Upper lobe of left lung (tissue), 6 donors: ENCODE measurements around the gene VPS13D. TPM values are rescaled to one million over a fixed set of nuclear protein-coding genes. Genes with fewer than 3 reads are reported as not detected.

Experiments
- ATAC-seq, 2 donors: fragments of 200-7000 bp; cut with Tn5 transposase; one replicate each; pipeline ENCODE4 v1.9.1; 2022; ENCODE audit warnings: mild to moderate bottlenecking in 2 of 2, moderate library complexity in 2 of 2; ENCODE audit not compliant: low FRiP score in 2 of 2
- DNase-seq, 2 donors: peaks; one replicate each; pipeline ENCODE4 v3.0.0-alpha.2; 2019 to 2020
- H3K27ac ChIP-seq, 4 donors: fragments of 200-600 bp; sonication (generic); one replicate each; pipeline ENCODE4 v1.5.1; 2016 to 2019
- H3K27me3 ChIP-seq, 4 donors: fragments of 200-600 bp; sonication (generic); one replicate each; pipeline ENCODE4 v1.5.1; 2017 to 2019
- H3K36me3 ChIP-seq, 4 donors: fragments of 200-600 bp; sonication (generic); one replicate each; pipeline ENCODE4 v1.5.1; 2016 to 2019
- H3K4me1 ChIP-seq, 4 donors: fragments of 200-600 bp; sonication (generic); one replicate each; pipeline ENCODE4 v1.5.1; 2018 to 2019
- H3K4me3 ChIP-seq, 4 donors: fragments of 200-600 bp; sonication (generic); one replicate each; pipeline ENCODE4 v1.5.1; 2017 to 2019; ENCODE audit warnings: mild to moderate bottlenecking in 2 of 4, moderate library complexity in 1 of 4
- H3K9me3 ChIP-seq, 4 donors: fragments of 200-600 bp; sonication (generic); one replicate each; pipeline ENCODE4 v1.5.1; 2018 to 2019
- CTCF ChIP-seq, 6 experiments: fragments of 450-650 bp in 4 of 6; fragments of 200-600 bp in 2 of 6; sonication (generic) in 2 of 6; IDR thresholded peaks; one replicate each; pipeline ENCODE4 v1.5.1; 2016 to 2019; ENCODE audit warnings: antibody characterized with exemption in 6 of 6
- EP300 ChIP-seq, 4 donors: sonication (generic); formaldehyde crosslinking; IDR thresholded peaks; one replicate each; pipeline ENCODE4 v1.5.1; 2017; ENCODE audit warnings: antibody characterized with exemption in 4 of 4, control low read depth in 2 of 4
- POLR2A ChIP-seq, 4 donors: fragments of 450-650 bp; IDR thresholded peaks; one replicate each; pipeline ENCODE4 v1.5.1; 2016 to 2017; ENCODE audit warnings: antibody characterized with exemption in 4 of 4, mild to moderate bottlenecking in 2 of 4
- POLR2AphosphoS5 ChIP-seq, 2 donors: sonication (generic); formaldehyde crosslinking; IDR thresholded peaks; one replicate each; pipeline ENCODE4 v1.5.1; 2017; ENCODE audit warnings: antibody characterized with exemption in 2 of 2
- WGBS, 2 donors: methylation state at CpG; one replicate each; pipeline ENCODE4 v1.1.5; 2017 to 2018; 5-methylcytosine and 5-hydroxymethylcytosine counted together
- total RNA-seq, 6 donors: library from RNA; depleted of rRNA in 4 of 6; stranded (reverse); fragments of >200 nt in 4 of 6; gene quantifications; one replicate each; pipeline versions ENCODE4 v1.1.0 to v1.2.1, GENCODE V29; 2016 to 2021
- donor health status: DM: no; HTN: no; CAD: no; lungs with moderate emphysema.
- donor health status: DM: no; HTN: yes; CAD: no; lungs with severe emphysema.

VPS13D gene
- total RNA-seq, 6 donors from 2014 or later: 54.9 to 181 (median 87.9) TPM

- H3K9me3 ChIP-seq: no peaks in the 10 kb centered on the region
- TF ChIP-seq POLR2A (IDR thresholded peaks at IDR 0.05) (no peak), POLR2AphosphoS5 (IDR thresholded peaks at IDR 0.05) (no peak), CTCF (IDR thresholded peaks at IDR 0.05) (no peak), EP300 (IDR thresholded peaks at IDR 0.05) (no peak)
- DNase-seq (no peak), ATAC-seq (no peak)
- H3K4me1 ChIP-seq: peaks cover 0 to 4% (median 0%) of the 10 kb centered on the region in 4 donors
- H3K27ac ChIP-seq: no peak overlapping the region
- 91 to 96% methylated on average over 7 of the region's 7 CpGs for WGBS, 2 donors
- no peaks in the 10 kb centered on the region for H3K27me3 ChIP-seq
- peaks cover 12 to 84% (median 42%) of the 10 kb centered on the region in 4 donors for H3K36me3 ChIP-seq
- no peak overlapping the region for H3K4me3 ChIP-seq
Observed at GRCh38 chr1:12327566-12327965, 97.7 kb downstream of the VPS13D start.

GRCh38 chr1:12333036-12333785 lies 103.4 kb downstream of the VPS13D start:
- H3K27ac ChIP-seq: no peak overlapping the region
- H3K4me3 ChIP-seq: no peak overlapping the region
- H3K4me1 ChIP-seq: peaks cover 0 to 4% (median 0%) of the 10 kb centered on the region in 4 donors
- no peaks in the 10 kb centered on the region for H3K27me3 ChIP-seq
- TF ChIP-seq POLR2AphosphoS5 (IDR thresholded peaks at IDR 0.05): no peak
- ATAC-seq (no peak), DNase-seq (no peak)
- H3K36me3 ChIP-seq: peaks cover 10 to 96% (median 57%) of the 10 kb centered on the region in 4 donors
- no peaks in the 10 kb centered on the region for H3K9me3 ChIP-seq
- 85% methylated on average over 11 of the region's 11 CpGs for WGBS, 2 donors

- TF ChIP-seq CTCF (IDR thresholded peaks at IDR 0.05): no peak
- TF ChIP-seq EP300 (IDR thresholded peaks at IDR 0.05): no peak
- TF ChIP-seq POLR2AphosphoS5 (IDR thresholded peaks at IDR 0.05): no peak
- no peak for TF ChIP-seq POLR2A (IDR thresholded peaks at IDR 0.05)
Observed at GRCh38 chr1:12335815-12336214, 106.0 kb downstream of the VPS13D start.

GRCh38 chr1:12336413-12336812 lies 106.6 kb downstream of the VPS13D start:
- H3K36me3 ChIP-seq: peaks cover 13 to 80% (median 34%) of the 10 kb centered on the region in 4 donors
- no peaks in the 10 kb centered on the region for H3K9me3 ChIP-seq
- no peak overlapping the region for H3K27ac ChIP-seq
- ATAC-seq (no peak), DNase-seq (no peak)
- H3K27me3 ChIP-seq: no peaks in the 10 kb centered on the region
- TF ChIP-seq POLR2AphosphoS5 (IDR thresholded peaks at IDR 0.05) (no peak), EP300 (IDR thresholded peaks at IDR 0.05) (no peak), POLR2A (IDR thresholded peaks at IDR 0.05) (no peak), CTCF (IDR thresholded peaks at IDR 0.05) (no peak)
- H3K4me1 ChIP-seq: peaks cover 0 to 9% (median 4%) of the 10 kb centered on the region in 4 donors
- 79 to 82% methylated on average over 1 of the region's 1 CpG for WGBS, 2 donors
- no peak overlapping the region for H3K4me3 ChIP-seq

More at GRCh38 chr1:12335815-12336214, 106.0 kb downstream of the VPS13D start:
- no peaks in the 10 kb centered on the region for H3K27me3 ChIP-seq
- DNase-seq (no peak), ATAC-seq (no peak)
- H3K9me3 ChIP-seq: no peaks in the 10 kb centered on the region
- H3K27ac ChIP-seq: no peak overlapping the region
- no peak overlapping the region for H3K4me3 ChIP-seq
- H3K36me3 ChIP-seq: peaks cover 13 to 86% (median 39%) of the 10 kb centered on the region in 4 donors
- 96 to 98% methylated on average over 4 of the region's 4 CpGs for WGBS, 2 donors
- H3K4me1 ChIP-seq: peaks cover 0 to 9% (median 4%) of the 10 kb centered on the region in 4 donors

- DNase-seq (no peak), ATAC-seq (peak in 1 of 2 donors; percentile 21)
- no peak overlapping the region for H3K27ac ChIP-seq
- no peak overlapping the region for H3K4me3 ChIP-seq
- 83 to 86% methylated on average over 4 of the region's 4 CpGs for WGBS, 2 donors
- H3K36me3 ChIP-seq: peaks cover 13 to 70% (median 29%) of the 10 kb centered on the region in 4 donors
- H3K27me3 ChIP-seq: no peaks in the 10 kb centered on the region
- peaks cover 0 to 22% (median 7%) of the 10 kb centered on the region in 4 donors for H3K4me1 ChIP-seq
- TF ChIP-seq EP300 (IDR thresholded peaks at IDR 0.05) (no peak), POLR2AphosphoS5 (IDR thresholded peaks at IDR 0.05) (no peak), CTCF (IDR thresholded peaks at IDR 0.05) (no peak), POLR2A (IDR thresholded peaks at IDR 0.05) (no peak)
- no peaks in the 10 kb centered on the region for H3K9me3 ChIP-seq
Observed at GRCh38 chr1:12338017-12338416, 108.2 kb downstream of the VPS13D start.
